ENCODE results near the gene IQCF2. TPM values are rescaled to one million over a fixed set of nuclear protein-coding genes. Genes with fewer than 3 reads are reported as not detected.

IQCF2 gene
- total RNA-seq, 4 donors from 2014 or later: not detected

- Histone ChIP-seq H3K27ac (no peak overlapping the region), H3K4me1 (no peaks in the 10 kb centered on the region), H3K36me3 (no peaks in the 10 kb centered on the region), H3K27me3 (peaks cover 21% of the 10 kb centered on the region), H3K9me3 (no peaks in the 10 kb centered on the region), H3K4me3 (no peak overlapping the region)
- no peak for DNase-seq (ENCODE audit: low spot score in 2 of 2)
- WGBS: 92% methylated on average over 2 of the region's 2 CpGs
- TF ChIP-seq EP300 (IDR thresholded peaks at IDR 0.05): no peak
- TF ChIP-seq CTCF (IDR thresholded peaks at IDR 0.05): no peak
- TF ChIP-seq POLR2AphosphoS5 (IDR thresholded peaks at IDR 0.05): no peak
- TF ChIP-seq POLR2A (IDR thresholded peaks at IDR 0.05): no peak
Observed at GRCh38 chr3:51817375-51817774, 44.0 kb upstream of the IQCF2 start.

DNA sequence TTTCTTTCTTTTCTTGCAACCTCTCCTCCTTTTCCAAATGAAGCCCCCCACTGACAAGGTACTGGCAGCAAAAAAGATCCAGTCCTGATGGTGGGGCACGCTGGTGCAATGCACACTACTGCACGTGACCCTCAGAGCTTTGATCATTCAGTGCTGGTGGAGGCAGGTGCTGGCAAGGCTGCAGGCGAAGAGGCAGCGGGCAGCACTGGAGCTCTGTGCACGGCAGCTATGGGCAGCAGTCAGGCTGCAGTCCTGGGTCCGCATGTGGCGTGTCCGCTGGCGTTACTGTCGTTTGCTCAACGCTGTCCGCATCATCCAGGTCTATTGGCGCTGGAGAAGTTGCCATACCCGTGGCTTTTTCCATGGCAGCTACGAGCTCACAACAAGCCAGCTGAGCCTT lies 42.3 kb upstream of the IQCF2 start:
- Histone ChIP-seq H3K9me3 (no peaks in the 10 kb centered on the region), H3K27me3 (peaks cover 21% of the 10 kb centered on the region), H3K4me1 (no peaks in the 10 kb centered on the region), H3K4me3 (no peak overlapping the region), H3K27ac (no peak overlapping the region), H3K36me3 (no peaks in the 10 kb centered on the region)
- WGBS: 84% methylated on average over 6 of the region's 15 CpGs
- TF ChIP-seq POLR2A (IDR thresholded peaks at IDR 0.05) (no peak), POLR2AphosphoS5 (IDR thresholded peaks at IDR 0.05) (no peak), EP300 (IDR thresholded peaks at IDR 0.05) (no peak), CTCF (IDR thresholded peaks at IDR 0.05) (no peak)
- no peak for DNase-seq (ENCODE audit: low spot score in 2 of 2)

- no peak for TF ChIP-seq POLR2A (IDR thresholded peaks at IDR 0.05)
- peak in 1 of 2 donors; percentile 16 for TF ChIP-seq CTCF (IDR thresholded peaks at IDR 0.05)
- H3K27me3 ChIP-seq: peaks cover 21% of the 10 kb centered on the region
- no peaks in the 10 kb centered on the region for H3K9me3 ChIP-seq
- no peak overlapping the region for H3K4me3 ChIP-seq
- H3K27ac ChIP-seq: no peak overlapping the region
- DNase-seq (ENCODE audit: low spot score in 2 of 2): no peak
- 53% methylated on average over 11 of the region's 12 CpGs for WGBS
- H3K36me3 ChIP-seq: no peaks in the 10 kb centered on the region
- H3K4me1 ChIP-seq: no peaks in the 10 kb centered on the region
Observed at GRCh38 chr3:51819709-51820406, 41.6 kb upstream of the IQCF2 start.

GRCh38 chr3:51828297-51828696 lies 33.1 kb upstream of the IQCF2 start:
- TF ChIP-seq POLR2A (IDR thresholded peaks at IDR 0.05) (no peak), EP300 (IDR thresholded peaks at IDR 0.05) (no peak), POLR2AphosphoS5 (IDR thresholded peaks at IDR 0.05) (no peak), CTCF (IDR thresholded peaks at IDR 0.05) (no peak)
- no peaks in the 10 kb centered on the region for H3K9me3 ChIP-seq
- no peak overlapping the region for H3K4me3 ChIP-seq
- no peaks in the 10 kb centered on the region for H3K36me3 ChIP-seq
- H3K27me3 ChIP-seq: no peaks in the 10 kb centered on the region
- 70% methylated on average over 1 of the region's 1 CpG for WGBS
- no peak overlapping the region for H3K27ac ChIP-seq
- H3K4me1 ChIP-seq: no peaks in the 10 kb centered on the region
- no peak for DNase-seq (ENCODE audit: low spot score in 2 of 2)

DNA sequence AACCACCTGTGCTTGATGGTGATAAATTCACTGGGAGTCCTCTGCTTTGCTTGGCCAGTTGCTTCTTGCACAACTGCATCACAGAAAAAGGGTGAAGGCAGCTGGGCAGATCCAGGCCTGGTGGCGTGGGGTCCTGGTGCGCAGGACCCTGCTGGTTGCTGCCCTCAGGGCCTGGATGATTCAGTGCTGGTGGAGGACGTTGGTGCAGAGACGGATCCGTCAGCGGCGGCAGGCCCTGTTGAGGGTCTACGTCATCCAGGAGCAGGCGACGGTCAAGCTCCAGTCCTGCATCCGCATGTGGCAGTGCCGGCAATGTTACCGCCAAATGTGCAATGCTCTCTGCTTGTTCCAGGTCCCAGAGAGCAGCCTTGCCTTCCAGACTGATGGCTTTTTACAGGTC lies 31.1 kb upstream of the IQCF2 start:
- no peaks in the 10 kb centered on the region for H3K9me3 ChIP-seq
- H3K27me3 ChIP-seq: no peaks in the 10 kb centered on the region
- no peaks in the 10 kb centered on the region for H3K4me1 ChIP-seq
- no peak for DNase-seq (ENCODE audit: low spot score in 2 of 2)
- no peak overlapping the region for H3K27ac ChIP-seq
- 86% methylated on average over 8 of the region's 13 CpGs for WGBS
- H3K36me3 ChIP-seq: no peaks in the 10 kb centered on the region
- no peak overlapping the region for H3K4me3 ChIP-seq
- TF ChIP-seq EP300 (IDR thresholded peaks at IDR 0.05) (no peak), POLR2A (IDR thresholded peaks at IDR 0.05) (no peak), POLR2AphosphoS5 (IDR thresholded peaks at IDR 0.05) (no peak), CTCF (IDR thresholded peaks at IDR 0.05) (no peak)
